GM12891 (cell line): ENCODE results near the gene SCYL3.

Source experiments
- PAX5 ChIP-seq: IDR thresholded peaks from 2 replicates; pipeline ENCODE4 v1.6.1; 2011; ENCODE audit warnings: low read length, moderate library complexity, mild to moderate bottlenecking; ENCODE audit not compliant: insufficient read depth, severe bottlenecking
- POLR2A ChIP-seq: IDR thresholded peaks from 2 replicates; pipeline ENCODE4 v1.6.1; 2011; ENCODE audit warnings: low read depth, low read length, control low read depth
- POLR2AphosphoS5 ChIP-seq: IDR thresholded peaks from 2 replicates; pipeline ENCODE4 v1.6.1; 2011; ENCODE audit warnings: low read depth, low read length, control low read depth
- POU2F2 ChIP-seq: IDR thresholded peaks from 2 replicates; pipeline ENCODE4 v1.6.1; 2011; ENCODE audit warnings: low read depth, mild to moderate bottlenecking, control low read depth, low read length, moderate library complexity
- SPI1 ChIP-seq: IDR thresholded peaks from 2 replicates; pipeline ENCODE4 v1.6.1; 2011; ENCODE audit warnings: low read depth, low read length, control low read depth
- TAF1 ChIP-seq: IDR thresholded peaks from 2 replicates; pipeline ENCODE4 v1.6.1; 2011; ENCODE audit warnings: low read depth, low read length, control low read depth

DNA sequence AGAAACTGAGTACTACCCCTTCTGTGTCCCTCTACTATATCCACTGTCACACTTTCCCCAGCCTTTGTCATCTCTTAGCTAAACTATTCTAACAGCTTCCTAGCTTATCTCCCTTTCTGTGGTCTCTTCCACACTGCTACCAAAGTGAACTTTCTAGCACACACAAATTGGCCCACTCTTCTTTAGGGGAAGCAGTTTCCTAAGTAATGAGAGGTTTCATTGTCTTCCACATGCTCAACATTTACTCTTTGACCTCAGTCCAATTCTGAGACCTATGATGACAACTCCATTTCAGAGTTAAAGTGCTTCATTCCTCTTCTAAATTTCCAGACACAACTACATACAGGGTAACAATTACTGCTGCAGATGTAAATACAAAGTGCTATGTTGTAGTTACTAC is 32.9 kb downstream of the SCYL3 start:
- TF ChIP-seq PAX5 (no peak), POLR2A (no peak), POLR2AphosphoS5 (no peak), TAF1 (no peak), SPI1 (no peak), POU2F2 (no peak)
